GM12878 (cell line): Measurements from ENCODE around the gene KCNMB2. TPM values are rescaled to one million over a fixed set of nuclear protein-coding genes. Genes with fewer than 3 reads are reported as not detected.

Experiments used
- ATAC-seq: fragments of 200-7000 bp; cut with Tn5 transposase; 3 replicates; pipeline ENCODE4 v1.9.1; 2020; ENCODE audit warnings: mild to moderate bottlenecking, moderate library complexity
- BruUV-seq: library from RNA; stranded (reverse); fragments of 400-500 nt; replicated peaks from 2 replicates; lab custom pipeline; 2021; lab: Mats Ljungman, UMichigan
- CTCF ChIA-PET: fragments of 300-600 bp; sonication (Branson Sonifier 250); formaldehyde crosslinking; extraction: SDS; loops from one replicate; lab custom pipeline; 2021; ENCODE audit warnings: inconsistent platforms; lab: Yijun Ruan, JAX
- POLR2A ChIA-PET: fragments of 350-600 bp; formaldehyde crosslinking; extraction: SDS; loops from one replicate; lab custom pipeline; 2021; ENCODE audit warnings: inconsistent platforms; lab: Charles Lee
- RAD21 ChIA-PET: fragments of 300-600 bp; sonication (Branson Sonifier 250); formaldehyde crosslinking; loops from one replicate; lab custom pipeline; 2023; ENCODE audit warnings: antibody characterized with exemption; ENCODE audit not compliant: unreplicated experiment; lab: Charles Lee
- SMC1A ChIA-PET: fragments of 300-600 bp; sonication (Branson Sonifier 250); formaldehyde crosslinking; loops from one replicate; lab custom pipeline; 2023; ENCODE audit not compliant: unreplicated experiment, uncharacterized antibody; lab: Charles Lee
- DNase-seq: peaks from one replicate; pipeline ENCODE4 v3.0.0-alpha.2; 2011; ENCODE audit warnings: low read depth, low spot score
- FAIRE-seq: peaks from 3 replicates; lab custom pipeline; 2011; peaks lifted over from hg19 to GRCh38; lab: Jason Lieb, UNC
- H2AFZ ChIP-seq: 2 replicates; pipeline ENCODE4 v1.6.0; 2011; ENCODE audit warnings: low read depth, low read length, control low read depth; ENCODE audit not compliant: control insufficient read depth
- H3K27ac ChIP-seq: 2 replicates; pipeline ENCODE4 v1.5.1; 2011; ENCODE audit warnings: control low read depth; ENCODE audit not compliant: control insufficient read depth, insufficient read depth
- H3K27me3 ChIP-seq, 2 experiments: replicated peaks in 1 of 2; 2 replicates each; pipeline versions ENCODE4 v1.6.0 to v1.6.1; 2011; ENCODE audit warnings: low read length in 1 of 2; ENCODE audit not compliant: control insufficient read depth in 2 of 2, insufficient read depth in 2 of 2
- H3K36me3 ChIP-seq, 2 experiments: 2 replicates each; pipeline ENCODE4 v1.5.1; 2011; ENCODE audit warnings: low read length in 1 of 2; ENCODE audit not compliant: control insufficient read depth in 2 of 2, insufficient read depth in 2 of 2
- H3K4me1 ChIP-seq: 2 replicates; pipeline ENCODE4 v1.6.1; 2011; ENCODE audit warnings: mild to moderate bottlenecking, low read length, moderate library complexity, mixed read lengths; ENCODE audit not compliant: control insufficient read depth, insufficient read depth
- H3K4me2 ChIP-seq: 2 replicates; pipeline ENCODE4 v1.6.0; 2011; ENCODE audit warnings: control low read depth; ENCODE audit not compliant: control insufficient read depth, insufficient read depth
- H3K4me3 ChIP-seq: fragments of 200-600 bp; sonication (generic); 2 replicates; pipeline ENCODE4 v1.5.1; 2016
- H3K79me2 ChIP-seq: 2 replicates; pipeline ENCODE4 v1.6.0; 2011; ENCODE audit warnings: low read length; ENCODE audit not compliant: control insufficient read depth, insufficient read depth
- H3K9ac ChIP-seq: 2 replicates; pipeline ENCODE4 v1.8.0; 2011; ENCODE audit warnings: low read length, control low read depth, mixed read lengths; ENCODE audit not compliant: control insufficient read depth, insufficient read depth
- H3K9me3 ChIP-seq: replicated peaks from 3 replicates; pipeline ENCODE4 v1.5.1; 2011; ENCODE audit warnings: mild to moderate bottlenecking, low read length; ENCODE audit not compliant: control insufficient read depth, insufficient read depth
- H4K20me1 ChIP-seq: 2 replicates; pipeline ENCODE4 v1.6.0; 2011; ENCODE audit not compliant: control insufficient read depth, insufficient read depth
- CEBPZ ChIP-seq: fragments of 150-350 bp; IDR thresholded peaks from 2 replicates; pipeline ENCODE4 v1.6.1; 2016; ENCODE audit warnings: low read depth, low read length
- ETV6 ChIP-seq, 2 experiments: fragments of 450-650 bp in 1 of 2; IDR thresholded peaks in 1 of 2; conservative IDR thresholded peaks in 1 of 2; 2 replicates each; pipeline ENCODE4 v1.6.1; 2014; ENCODE audit warnings: antibody characterized with exemption in 1 of 2, borderline replicate concordance in 1 of 2, low read depth in 1 of 2, mild to moderate bottlenecking in 1 of 2, moderate library complexity in 1 of 2
- FOXM1 ChIP-seq: IDR thresholded peaks from 2 replicates; pipeline ENCODE4 v1.6.1; 2012; ENCODE audit warnings: low read depth, mild to moderate bottlenecking, inconsistent platforms, low read length, moderate library complexity
- IKZF2 ChIP-seq, 2 experiments: fragments of 450-650 bp; IDR thresholded peaks; 2 replicates each; pipeline ENCODE4 v1.6.1; 2017; ENCODE audit warnings: mild to moderate bottlenecking in 2 of 2, moderate library complexity in 2 of 2
- MLLT1 ChIP-seq: fragments of 450-650 bp; IDR thresholded peaks from 2 replicates; pipeline ENCODE4 v1.6.1; 2016; ENCODE audit warnings: mild to moderate bottlenecking
- NFYA ChIP-seq: IDR thresholded peaks from 2 replicates; pipeline ENCODE4 v1.6.1; 2011; ENCODE audit warnings: low read depth, mild to moderate bottlenecking, low read length, improper control_type of control experiment, borderline replicate concordance
- RBBP5 ChIP-seq: fragments of 200-600 bp; sonication (generic); conservative IDR thresholded peaks from 2 replicates; pipeline ENCODE4 v1.6.1; 2016
- RCOR1 ChIP-seq: conservative IDR thresholded peaks from 2 replicates; pipeline ENCODE4 v1.6.1; 2012; ENCODE audit warnings: low read depth, low read length, improper control_type of control experiment
- SMAD1 ChIP-seq: fragments of 450-650 bp; IDR thresholded peaks from 2 replicates; pipeline ENCODE4 v1.6.1; 2018; ENCODE audit warnings: mild to moderate bottlenecking, low read depth; ENCODE audit not compliant: partially characterized antibody
- SMAD5 ChIP-seq: IDR thresholded peaks from 2 replicates; pipeline ENCODE4 v1.6.1; 2016; ENCODE audit warnings: antibody characterized with exemption, low read depth
- SREBF1 ChIP-seq: IDR thresholded peaks from 2 replicates; pipeline ENCODE4 v1.6.1; 2012; ENCODE audit warnings: mild to moderate bottlenecking, low read length
- TCF7 ChIP-seq: IDR thresholded peaks from 2 replicates; pipeline ENCODE4 v1.6.1; 2014; ENCODE audit warnings: antibody characterized with exemption, borderline replicate concordance
- WGBS: methylation state at CpG from one replicate; pipeline ENCODE4 v1.1.6; 2016; ENCODE audit warnings: low lambda C conversion rate; ENCODE audit not compliant: insufficient replicate concordance, insufficient coverage; ENCODE audit errors: missing lambda C conversion rate; 5-methylcytosine and 5-hydroxymethylcytosine counted together
- in situ Hi-C: fragments of 300-500 bp; cut with MboI; formaldehyde crosslinking; loops from 9 replicates; pipeline ENCODE4 v1.14.3; 2018; ENCODE audit warnings: mixed read lengths
- intact Hi-C: fragments of 100-400 bp; cut with micrococcal nuclease; formaldehyde crosslinking; loops from one replicate; pipeline ENCODE4 v1.14.2; 2022; ENCODE audit not compliant: unreplicated experiment
- polyA plus RNA-seq, 11 experiments: library from polyadenylated mRNA; depleted of rRNA in 4 of 11; unstranded in 6 of 11; stranded (reverse) in 5 of 11; fragments of >200 nt; fragmentation: Nextera tagmentation in 4 of 11; fragmentation: Illumina TruSeq in 1 of 11; extraction: Ambion mirVana in 4 of 11; extraction: Trizol in 1 of 11; gene quantifications; 1 replicate in 1 of 11; 2 replicates in 10 of 11; pipeline versions ENCODE4 v1.2.1 to v1.2.3, GENCODE V29; 2011 to 2016; ENCODE audit warnings: inconsistent platforms in 2 of 11, missing spikeins in 2 of 11, low read depth in 1 of 11
- total RNA-seq, 4 experiments: library from RNA; depleted of rRNA in 3 of 4; stranded (reverse); fragments of >200 nt in 3 of 4; fragmentation: Illumina TruSeq in 1 of 4; extraction: Trizol in 1 of 4; gene quantifications; 2 replicates each; pipeline versions ENCODE4 v1.2.1 to v1.2.3, GENCODE V29; 2013 to 2021

Gene KCNMB2
- total and polyA plus RNA-seq, 10 of the 15 experiments (the other 5 are each of a cell fraction or from before 2014, with no cell fraction given) = 0.22 to 18.8 (median 11.0) TPM

- ChIA-PET RAD21 (interaction anchor here (0.6 to 1.4 kb wide), 3 partner anchors 62 to 259 kb away, joined by 3 to 5 read pairs (median 3); no protein-coding TSS in a partner anchor), SMC1A (interaction anchor here (0.6 to 1.9 kb wide), 12 partner anchors 9 to 462 kb away, joined by 3 to 11 read pairs (median 4); no protein-coding TSS in a partner anchor), CTCF (interaction anchor here (0.8 to 1.2 kb wide), 3 partner anchors 20 to 71 kb away, joined by 3 read pairs; no protein-coding TSS in a partner anchor), POLR2A (interaction anchor here (0.6 to 1.2 kb wide), 3 partner anchors 11 to 22 kb away, joined by 4 to 6 read pairs (median 4); no protein-coding TSS in a partner anchor)
- no TSS peak for BruUV-seq
- Histone ChIP-seq H2AFZ (no peak overlapping the region), H3K4me3 (no peak overlapping the region), H3K27ac (no peak overlapping the region), H3K9ac (no peak overlapping the region), H3K36me3 (no peaks in the 10 kb centered on the region), H3K9me3 (no peaks in the 10 kb centered on the region; the same call in 1 of the 3 replicates), H3K79me2 (no peaks in the 10 kb centered on the region), H3K4me2 (no peak overlapping the region), H4K20me1 (no peaks in the 10 kb centered on the region), H3K27me3 (no peaks in the 10 kb centered on the region), H3K4me1 (no peaks in the 10 kb centered on the region)
- no peak for FAIRE-seq
- 83% methylated on average over 2 of the region's 2 CpGs for WGBS
- no peak for TF ChIP-seq FOXM1
- intact Hi-C loops = no loop called here
- no peak for ATAC-seq
- in situ Hi-C loops = loop anchor here (25.0 kb wide), 1 partner anchor 1458 kb away; no protein-coding TSS in a partner anchor
- no peak for DNase-seq
Observed at GRCh38 chr3:178504128-178504527, 32.1 kb upstream of the KCNMB2 start.

- Histone ChIP-seq H4K20me1 (no peaks in the 10 kb centered on the region), H2AFZ (no peak overlapping the region), H3K9ac (no peak overlapping the region), H3K27ac (no peak overlapping the region), H3K27me3 (no peaks in the 10 kb centered on the region), H3K4me1 (no peaks in the 10 kb centered on the region), H3K4me3 (no peak overlapping the region), H3K4me2 (no peak overlapping the region), H3K36me3 (no peaks in the 10 kb centered on the region), H3K9me3 (no peaks in the 10 kb centered on the region; the same call in 1 of the 3 replicates), H3K79me2 (no peaks in the 10 kb centered on the region)
- DNase-seq (no peak), ATAC-seq (no peak), FAIRE-seq (no peak)
- ChIA-PET RAD21 (interaction anchor here (1.1 kb wide), 1 partner anchor 12 kb away, joined by 3 read pairs; no protein-coding TSS in a partner anchor), CTCF (interaction anchor here (0.5 to 1.3 kb wide), 2 partner anchors 12 to 62 kb away, joined by 3 to 4 read pairs; no protein-coding TSS in a partner anchor), POLR2A (no interaction called here), SMC1A (interaction anchor here (0.8 to 1.8 kb wide), 3 partner anchors 15 to 99 kb away, joined by 3 to 9 read pairs (median 3); no protein-coding TSS in a partner anchor)
- no TSS peak for BruUV-seq
- in situ Hi-C loops (loop anchor here (25.0 kb wide), 1 partner anchor 1456 kb away; no protein-coding TSS in a partner anchor), intact Hi-C loops (no loop called here)
- 100% methylated on average over 3 of the region's 3 CpGs for whole genome bisulfite sequencing
- TF ChIP-seq ETV6 (conservative IDR thresholded peaks at IDR 0.05 in 1 of 2, IDR thresholded peaks at IDR 0.05 in 1 of 2; ENCODE audit: borderline replicate concordance in 1 of 2, low read depth in 1 of 2) (no peak), IKZF2 (IDR thresholded peaks at IDR 0.05) (no peak), SMAD1 (no peak), RBBP5 (no peak), RCOR1 (no peak), CEBPZ (no peak), TCF7 (no peak), NFYA (no peak), MLLT1 (no peak), SMAD5 (no peak), SREBF1 (no peak)
Observed at GRCh38 chr3:178505832-178506231, 30.4 kb upstream of the KCNMB2 start.
